Neural progenitor cell (in vitro differentiated cells): Measurements from ENCODE around the gene ZNF496. TPM values are rescaled to one million over a fixed set of nuclear protein-coding genes. Genes with fewer than 3 reads are reported as not detected.
"Not testable (repeated sequence)": the region's sequence is repeated elsewhere in the genome, so short reads cannot be mapped to it uniquely, and the experiment has no call there.

Experiments used
- DNase-seq: peaks from one replicate; pipeline ENCODE4 v3.0.0-alpha.2; 2016; ENCODE audit warnings: low spot score
- H2AFZ ChIP-seq: fragments of 200-600 bp; sonication (generic); replicated peaks from 2 replicates; pipeline ENCODE4 v1.6.1; 2016; ENCODE audit warnings: antibody characterized with exemption
- H3F3A ChIP-seq: fragments of 200-600 bp; sonication (generic); 2 replicates; pipeline ENCODE4 v1.6.1; 2016; ENCODE audit warnings: antibody characterized with exemption, low read depth
- H3K27ac ChIP-seq: fragments of 200-600 bp; sonication (generic); 2 replicates; pipeline ENCODE4 v1.5.1; 2016; ENCODE audit warnings: mild to moderate bottlenecking
- H3K27me3 ChIP-seq: fragments of 200-600 bp; sonication (generic); 2 replicates; pipeline ENCODE4 v1.6.1; 2016; ENCODE audit warnings: mild to moderate bottlenecking, moderate library complexity
- H3K36me3 ChIP-seq: fragments of 200-600 bp; sonication (generic); 2 replicates; pipeline ENCODE4 v1.5.1; 2016
- H3K4me1 ChIP-seq: fragments of 200-600 bp; sonication (generic); 2 replicates; pipeline ENCODE4 v1.6.1; 2016; ENCODE audit warnings: mixed run types
- H3K4me2 ChIP-seq: fragments of 200-600 bp; sonication (generic); 2 replicates; pipeline ENCODE4 v1.6.1; 2016
- H3K4me3 ChIP-seq: fragments of 200-600 bp; sonication (generic); 2 replicates; pipeline ENCODE4 v1.5.1; 2016
- H3K79me2 ChIP-seq: fragments of 200-600 bp; sonication (generic); 2 replicates; pipeline ENCODE4 v1.6.1; 2016; ENCODE audit warnings: low read depth
- H3K9ac ChIP-seq: fragments of 200-600 bp; sonication (generic); 2 replicates; pipeline ENCODE4 v1.6.1; 2016
- H3K9me3 ChIP-seq: fragments of 200-600 bp; sonication (generic); 2 replicates; pipeline ENCODE4 v1.5.1; 2016; ENCODE audit warnings: low read depth
- H4K20me1 ChIP-seq: fragments of 200-600 bp; sonication (generic); 2 replicates; pipeline ENCODE4 v1.6.1; 2016; ENCODE audit warnings: low read depth
- H3K27ac Mint-ChIP-seq: 3 replicates; pipeline ENCODE4 v1.8.0; 2021; ENCODE audit warnings: mixed read lengths
- H3K27me3 Mint-ChIP-seq: 2 replicates; pipeline ENCODE4 v1.8.0; 2022; ENCODE audit warnings: low read depth, mild to moderate bottlenecking, inconsistent platforms, moderate library complexity, mixed read lengths; ENCODE audit not compliant: insufficient read depth
- H3K36me3 Mint-ChIP-seq: 3 replicates; pipeline ENCODE4 v1.8.0; 2021; ENCODE audit warnings: mixed read lengths
- H3K4me1 Mint-ChIP-seq: 3 replicates; pipeline ENCODE4 v1.8.0; 2021; ENCODE audit warnings: mixed read lengths
- H3K4me3 Mint-ChIP-seq: 3 replicates; pipeline ENCODE4 v1.8.0; 2021; ENCODE audit warnings: mild to moderate bottlenecking, moderate library complexity, mixed read lengths
- H3K9me3 Mint-ChIP-seq: 3 replicates; pipeline ENCODE4 v1.8.0; 2020; ENCODE audit warnings: mixed read lengths
- EZH2 ChIP-seq: fragments of 200-600 bp; sonication (generic); IDR thresholded peaks from 2 replicates; pipeline ENCODE4 v1.6.1; 2017; ENCODE audit warnings: antibody characterized with exemption, mild to moderate bottlenecking, moderate library complexity
- EZH2phosphoT487 ChIP-seq: fragments of 200-600 bp; sonication (generic); IDR thresholded peaks from 2 replicates; pipeline ENCODE4 v1.6.1; 2017; ENCODE audit warnings: antibody characterized with exemption
- total RNA-seq: library from RNA; depleted of rRNA; stranded (reverse); fragments of >200 nt; gene quantifications from 2 replicates; pipeline ENCODE4 v1.2.3, GENCODE V29; 2015; ENCODE audit warnings: low replicate concordance
- TF ChIP-seq, protein P1 (sequence below): fragments of 200-600 bp; sonication (generic); IDR thresholded peaks from 2 replicates; pipeline ENCODE4 v1.5.1; 2017; ENCODE audit warnings: antibody characterized with exemption, mild to moderate bottlenecking

ZNF496 gene
- total RNA-seq, 1 donor from 2014 or later, result 30.1 TPM

DNA sequence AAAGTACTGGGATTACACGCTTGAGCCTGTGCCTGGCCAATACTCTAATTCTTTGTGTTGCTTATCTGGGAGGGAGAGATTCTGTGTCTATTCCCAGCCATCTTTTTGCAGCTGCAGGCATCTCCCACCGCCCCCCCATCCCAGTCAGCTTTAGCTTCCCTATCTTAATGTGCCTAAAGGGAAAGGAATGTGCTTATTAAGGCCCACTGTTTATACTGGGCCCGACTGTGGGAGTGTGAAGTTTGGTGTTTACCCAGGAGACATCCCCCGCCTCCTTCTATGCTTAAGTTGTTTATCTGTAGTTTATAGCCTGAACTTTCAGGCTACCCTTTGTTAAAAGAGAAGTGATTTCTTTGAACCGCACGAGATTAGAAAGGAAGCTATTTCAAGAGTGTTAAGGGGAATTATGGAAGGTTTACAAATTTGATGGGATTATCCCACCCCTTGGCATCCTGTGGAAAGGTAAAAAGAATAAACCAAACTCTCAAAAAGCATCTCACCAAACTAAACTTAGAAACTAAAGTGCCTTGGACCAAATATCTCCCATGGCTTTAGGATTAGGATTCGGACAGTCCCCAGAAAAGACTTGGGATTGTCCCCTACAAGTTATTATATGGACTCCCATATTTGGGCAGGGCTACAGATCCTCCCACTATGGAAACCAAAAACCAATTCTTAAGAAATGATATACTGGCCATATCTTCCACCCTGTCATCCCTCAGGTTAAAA is 25.5 kb upstream of the ZNF496 start:
- peaks cover 10% of the 10 kb centered on the region for H3F3A ChIP-seq
- Mint-ChIP-seq H3K36me3 (peaks cover 24% of the 10 kb centered on the region), H3K27me3 (peaks cover 7% of the 10 kb centered on the region), H3K27ac (no peak overlapping the region), H3K4me3 (no peak overlapping the region), H3K4me1 (peaks cover 8% of the 10 kb centered on the region), H3K9me3 (peaks cover 17% of the 10 kb centered on the region)
- no peaks in the 10 kb centered on the region for H3K79me2 ChIP-seq
- no peak overlapping the region for H3K9ac ChIP-seq
- no peaks in the 10 kb centered on the region for H4K20me1 ChIP-seq
- no peak overlapping the region for H2AFZ ChIP-seq
- H3K9me3 ChIP-seq, result no peaks in the 10 kb centered on the region
- DNase-seq, result no peak
- H3K4me3 ChIP-seq, result no peak overlapping the region
- no peaks in the 10 kb centered on the region for H3K36me3 ChIP-seq
- no peak overlapping the region for H3K4me2 ChIP-seq
- H3K4me1 ChIP-seq, result peaks cover 4% of the 10 kb centered on the region
- H3K27ac ChIP-seq, result no peak overlapping the region
- no peaks in the 10 kb centered on the region for H3K27me3 ChIP-seq
- TF ChIP-seq, protein P1, sequence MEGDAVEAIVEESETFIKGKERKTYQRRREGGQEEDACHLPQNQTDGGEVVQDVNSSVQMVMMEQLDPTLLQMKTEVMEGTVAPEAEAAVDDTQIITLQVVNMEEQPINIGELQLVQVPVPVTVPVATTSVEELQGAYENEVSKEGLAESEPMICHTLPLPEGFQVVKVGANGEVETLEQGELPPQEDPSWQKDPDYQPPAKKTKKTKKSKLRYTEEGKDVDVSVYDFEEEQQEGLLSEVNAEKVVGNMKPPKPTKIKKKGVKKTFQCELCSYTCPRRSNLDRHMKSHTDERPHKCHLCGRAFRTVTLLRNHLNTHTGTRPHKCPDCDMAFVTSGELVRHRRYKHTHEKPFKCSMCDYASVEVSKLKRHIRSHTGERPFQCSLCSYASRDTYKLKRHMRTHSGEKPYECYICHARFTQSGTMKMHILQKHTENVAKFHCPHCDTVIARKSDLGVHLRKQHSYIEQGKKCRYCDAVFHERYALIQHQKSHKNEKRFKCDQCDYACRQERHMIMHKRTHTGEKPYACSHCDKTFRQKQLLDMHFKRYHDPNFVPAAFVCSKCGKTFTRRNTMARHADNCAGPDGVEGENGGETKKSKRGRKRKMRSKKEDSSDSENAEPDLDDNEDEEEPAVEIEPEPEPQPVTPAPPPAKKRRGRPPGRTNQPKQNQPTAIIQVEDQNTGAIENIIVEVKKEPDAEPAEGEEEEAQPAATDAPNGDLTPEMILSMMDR, result no peak
- TF ChIP-seq EZH2 (no peak), EZH2phosphoT487 (no peak)

DNA sequence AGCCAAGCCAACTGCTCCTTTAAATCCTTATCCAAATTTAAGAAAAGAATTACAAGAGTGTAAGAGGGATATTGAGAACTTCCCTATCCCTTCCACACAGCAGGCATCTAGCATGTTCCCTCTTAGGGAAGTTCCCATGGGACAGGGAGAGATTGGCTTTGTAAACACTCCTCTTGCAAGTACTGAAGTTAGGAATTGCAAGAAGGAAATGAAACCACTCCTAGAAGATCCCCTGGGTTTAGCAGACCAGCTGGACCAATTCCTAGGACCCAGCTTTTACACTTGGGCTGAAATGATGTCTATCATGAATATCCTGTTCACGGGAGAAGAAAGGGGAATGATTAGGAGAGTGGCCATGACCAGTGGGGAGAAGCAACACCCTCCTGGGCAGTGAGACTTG is 23.5 kb upstream of the ZNF496 start:
- H3K27ac ChIP-seq, H3K27me3 ChIP-seq, H3K9me3 ChIP-seq, H2AFZ ChIP-seq, H3K4me1 Mint-ChIP-seq, DNase-seq, H3K27ac Mint-ChIP-seq, H3K36me3 ChIP-seq, H3K27me3 Mint-ChIP-seq, H3K4me2 ChIP-seq, H3K79me2 ChIP-seq, H4K20me1 ChIP-seq, H3K9ac ChIP-seq, H3K4me3 ChIP-seq, H3K4me3 Mint-ChIP-seq, H3K4me1 ChIP-seq: not testable (repeated sequence)
- Mint-ChIP-seq H3K9me3 (peaks cover 19% of the 10 kb centered on the region), H3K36me3 (peaks cover 28% of the 10 kb centered on the region)
- peaks cover 10% of the 10 kb centered on the region for H3F3A ChIP-seq

DNA sequence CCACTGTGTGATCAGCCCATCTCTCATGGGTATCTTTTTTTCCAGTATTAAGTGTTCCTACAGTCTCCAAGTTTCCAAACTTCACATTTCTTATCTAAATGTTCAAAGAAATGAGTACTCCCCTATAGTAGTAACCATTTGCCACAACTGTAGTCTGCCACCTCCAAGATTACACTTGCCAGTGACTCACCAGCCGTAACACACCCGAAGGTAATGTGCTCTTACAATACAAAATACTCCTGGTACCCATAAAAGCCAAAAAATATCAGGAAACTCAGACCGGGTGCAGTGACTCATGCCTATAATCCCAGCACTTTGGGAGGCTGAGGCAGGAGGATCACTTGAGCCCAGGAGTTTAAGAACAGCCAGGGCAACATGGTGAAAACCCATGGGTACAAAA is 20.5 kb upstream of the ZNF496 start:
- Mint-ChIP-seq H3K4me1 (peaks cover 2% of the 10 kb centered on the region), H3K27me3 (peaks cover 3% of the 10 kb centered on the region), H3K9me3 (peaks cover 23% of the 10 kb centered on the region), H3K36me3 (peaks cover 27% of the 10 kb centered on the region), H3K4me3 (no peak overlapping the region), H3K27ac (no peak overlapping the region)
- no peaks in the 10 kb centered on the region for H3K9me3 ChIP-seq
- no peak overlapping the region for H3K27ac ChIP-seq
- H3K4me2 ChIP-seq, result no peak overlapping the region
- H3K4me1 ChIP-seq, result peaks cover 4% of the 10 kb centered on the region
- H3K9ac ChIP-seq, result no peak overlapping the region
- no peak overlapping the region for H3K4me3 ChIP-seq
- H3K36me3 ChIP-seq, result no peaks in the 10 kb centered on the region
- no peak for DNase-seq
- no peaks in the 10 kb centered on the region for H3K79me2 ChIP-seq
- no peak overlapping the region for H2AFZ ChIP-seq
- H4K20me1 ChIP-seq, result no peaks in the 10 kb centered on the region
- H3F3A ChIP-seq, result peaks cover 7% of the 10 kb centered on the region
- no peaks in the 10 kb centered on the region for H3K27me3 ChIP-seq
- TF ChIP-seq EZH2phosphoT487 (no peak), EZH2 (no peak)
- TF ChIP-seq, protein P1, result no peak

DNA sequence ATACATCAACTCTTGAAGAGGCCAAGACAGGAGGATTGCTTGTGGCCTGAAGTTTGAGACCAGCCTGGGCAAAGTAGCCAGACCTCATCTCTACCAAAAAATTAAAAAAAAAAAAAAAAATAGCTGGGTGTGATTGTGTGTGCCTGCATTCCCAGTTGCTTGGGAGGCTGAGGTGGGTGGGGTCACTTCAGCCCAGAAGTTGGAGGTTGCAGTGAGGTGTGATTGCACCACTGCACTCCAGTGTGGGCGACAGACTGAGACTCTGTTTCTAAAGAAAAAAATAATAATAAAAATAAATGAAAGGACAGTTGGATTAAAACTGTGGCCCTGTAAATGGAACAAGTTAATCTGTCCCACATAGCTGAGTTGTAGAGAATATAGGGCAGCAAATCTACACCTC is 18.9 kb upstream of the ZNF496 start:
- Histone ChIP-seq H3K9ac (no peak overlapping the region), H3K9me3 (no peaks in the 10 kb centered on the region), H3K4me1 (peaks cover 4% of the 10 kb centered on the region), H3F3A (peaks cover 4% of the 10 kb centered on the region), H3K27me3 (no peaks in the 10 kb centered on the region), H3K36me3 (no peaks in the 10 kb centered on the region), H3K79me2 (no peaks in the 10 kb centered on the region), H3K27ac (no peak overlapping the region), H3K4me3 (no peak overlapping the region), H3K4me2 (no peak overlapping the region), H4K20me1 (no peaks in the 10 kb centered on the region), H2AFZ (no peak overlapping the region)
- Mint-ChIP-seq H3K36me3 (peaks cover 27% of the 10 kb centered on the region), H3K27ac (no peak overlapping the region), H3K4me1 (no peaks in the 10 kb centered on the region), H3K9me3 (peaks cover 28% of the 10 kb centered on the region), H3K4me3 (no peak overlapping the region), H3K27me3 (peaks cover 3% of the 10 kb centered on the region)
- TF ChIP-seq, protein P1, result no peak
- no peak for DNase-seq
